HS-5 (cell line): ENCODE data around the gene CEP44.
A peak's percentile ranks its signal among the peaks of the same experiment; 100 is the strongest.
"Not testable (repeated sequence)": the region's sequence is repeated elsewhere in the genome, so short reads cannot be mapped to it uniquely, and the experiment has no call there.

ENCODE experiments used
- DNase-seq: peaks from one replicate; pipeline ENCODE4 v3.0.0-alpha.2; 2012; ENCODE audit warnings: low read depth

CEP44 gene

DNA sequence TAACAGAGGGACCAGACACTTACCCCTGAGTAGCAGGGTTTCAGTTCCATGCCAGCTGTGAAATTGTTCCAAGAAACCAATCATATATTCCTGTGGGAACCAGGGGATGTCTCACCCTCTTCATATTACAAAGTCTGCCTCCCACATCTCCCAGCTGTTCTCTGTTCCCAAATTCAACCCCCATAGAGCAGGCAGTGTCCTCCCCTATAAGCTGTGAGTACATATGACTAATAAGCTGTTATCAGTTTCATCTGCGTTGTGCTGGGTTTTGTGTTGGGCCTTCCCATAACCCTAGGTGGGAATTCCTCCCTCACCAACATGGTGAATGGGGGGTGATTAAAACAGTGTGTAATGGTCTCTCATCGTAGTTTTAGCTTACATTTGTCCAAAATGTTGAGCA is 41.0 kb downstream of the CEP44 start:
- peak; percentile 42 for DNase-seq

DNA sequence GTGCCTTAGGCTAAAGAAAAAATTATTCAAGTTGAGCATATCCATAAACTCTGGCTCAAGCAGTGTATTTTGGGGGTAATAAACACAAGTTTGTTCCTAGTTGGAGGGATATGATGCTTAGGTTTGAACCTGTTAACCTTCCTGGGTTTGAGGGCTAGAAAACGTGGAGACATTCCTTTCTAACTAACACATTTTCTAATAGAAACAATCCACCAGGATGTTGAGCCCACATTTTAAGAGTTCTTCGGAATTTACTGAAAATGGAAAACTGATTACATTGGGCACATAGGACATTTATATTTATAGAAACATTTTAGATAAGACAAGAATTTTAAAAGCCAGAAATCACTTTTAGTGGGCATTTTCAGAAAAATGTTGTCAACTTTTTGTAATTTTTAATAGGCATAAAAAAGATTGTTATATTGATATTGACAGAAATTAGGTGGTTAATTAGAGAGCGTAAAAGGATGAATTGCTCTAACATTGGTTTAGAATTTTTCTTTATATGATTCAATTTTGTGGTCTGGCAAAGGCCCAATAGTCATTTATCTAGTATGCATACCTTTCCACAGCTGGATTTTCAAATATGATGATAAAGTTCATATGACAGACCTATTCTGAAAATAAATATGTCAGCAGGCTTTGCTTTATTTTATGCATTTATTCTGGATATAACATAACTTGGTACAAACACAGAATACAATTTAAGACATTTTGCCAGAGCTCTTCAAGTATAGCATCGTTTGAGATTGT is 49.2 kb downstream of the CEP44 start:
- DNase-seq: no peak

DNA sequence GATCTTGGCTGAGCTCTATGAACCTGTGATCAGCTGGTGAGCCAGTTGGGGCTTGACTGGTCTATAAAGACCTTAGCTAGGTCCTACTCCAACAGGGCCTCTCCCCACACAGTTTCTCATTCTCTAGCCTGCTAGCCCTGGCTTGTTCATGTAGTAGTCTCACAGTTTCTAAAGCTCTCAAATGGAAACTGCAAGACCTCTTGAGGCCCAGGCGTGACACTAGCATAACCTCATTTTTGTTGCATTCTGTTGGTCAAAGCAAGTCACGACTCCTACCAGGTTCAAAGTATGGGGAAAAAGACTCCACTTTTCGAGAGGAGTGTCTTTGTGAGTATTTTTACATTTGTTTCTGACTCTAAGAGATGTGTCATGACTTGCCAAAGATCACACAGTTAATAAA is 50.9 kb downstream of the CEP44 start:
- no peak for DNase-seq

DNA sequence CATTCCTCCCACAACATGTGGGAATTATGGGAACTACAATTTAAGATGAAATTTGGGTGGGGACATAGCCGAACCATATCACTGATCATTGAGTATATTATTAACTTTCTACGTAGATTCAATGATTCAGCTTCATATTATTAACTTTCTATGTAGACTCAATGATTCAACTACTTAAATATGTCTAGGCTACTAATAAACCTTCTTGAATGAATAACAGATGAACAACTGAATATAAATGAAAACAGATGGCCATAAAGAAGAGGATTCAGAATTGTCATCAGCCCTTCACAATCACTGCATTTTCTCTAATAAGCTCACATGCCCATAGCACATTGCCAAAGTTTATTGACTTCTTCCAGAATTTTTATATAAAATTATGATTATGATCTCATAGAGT is 57.0 kb downstream of the CEP44 start:
- no peak for DNase-seq

DNA sequence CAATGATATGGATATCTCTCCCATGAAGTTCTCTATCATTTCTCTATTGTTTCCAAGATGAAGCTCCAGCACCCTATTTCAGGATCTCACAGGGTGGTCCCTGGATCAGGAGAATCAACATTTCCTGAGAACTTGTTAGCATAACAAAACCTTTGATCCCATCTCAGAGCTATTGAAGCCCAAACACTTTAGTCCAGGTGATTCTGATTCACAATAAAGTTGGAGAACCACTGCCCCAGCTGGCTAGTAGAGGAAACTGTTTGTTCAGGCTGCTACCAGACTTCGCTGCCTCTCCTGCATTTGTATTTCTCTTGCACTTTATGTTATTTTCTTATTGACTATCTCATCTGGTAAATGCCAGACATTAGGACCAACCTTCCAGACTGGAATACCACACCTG is 65.4 kb downstream of the CEP44 start:
- DNase-seq: no peak

DNA sequence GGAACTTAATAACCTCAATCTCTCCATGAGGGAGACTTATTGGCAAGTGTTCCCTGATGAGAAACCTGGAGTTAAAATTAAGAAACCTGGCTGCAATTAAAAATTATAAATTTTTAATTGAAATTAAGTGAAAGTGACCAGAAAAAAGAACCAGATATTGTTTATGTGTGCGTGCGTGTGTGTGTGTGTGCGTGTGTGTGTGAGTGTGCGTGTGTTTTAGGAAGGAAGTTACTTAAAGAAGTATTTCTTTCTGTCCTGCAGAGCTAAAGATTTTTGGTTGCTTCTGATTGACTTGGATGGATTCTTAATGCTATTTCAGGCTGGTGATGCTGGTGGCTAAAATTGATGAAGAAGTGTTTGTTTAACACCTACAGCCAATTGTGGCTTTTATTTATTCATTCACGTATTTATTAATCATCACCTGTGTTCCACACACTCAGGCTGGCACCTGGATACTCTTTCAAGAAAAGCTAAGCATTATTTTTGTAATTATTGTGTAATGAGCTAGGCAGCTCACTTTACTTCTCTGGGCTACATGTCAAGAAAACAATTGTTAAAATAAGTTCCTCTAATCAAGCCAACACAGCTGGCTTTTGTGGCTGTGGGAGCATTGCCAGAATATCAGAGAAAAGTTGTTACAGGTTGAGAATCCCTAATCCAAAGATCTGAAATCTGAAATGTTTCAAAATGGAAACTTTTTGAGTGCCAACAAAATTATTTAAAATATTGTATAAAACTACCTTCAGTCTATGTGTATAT is 68.5 kb downstream of the CEP44 start:
- DNase-seq: no peak

DNA sequence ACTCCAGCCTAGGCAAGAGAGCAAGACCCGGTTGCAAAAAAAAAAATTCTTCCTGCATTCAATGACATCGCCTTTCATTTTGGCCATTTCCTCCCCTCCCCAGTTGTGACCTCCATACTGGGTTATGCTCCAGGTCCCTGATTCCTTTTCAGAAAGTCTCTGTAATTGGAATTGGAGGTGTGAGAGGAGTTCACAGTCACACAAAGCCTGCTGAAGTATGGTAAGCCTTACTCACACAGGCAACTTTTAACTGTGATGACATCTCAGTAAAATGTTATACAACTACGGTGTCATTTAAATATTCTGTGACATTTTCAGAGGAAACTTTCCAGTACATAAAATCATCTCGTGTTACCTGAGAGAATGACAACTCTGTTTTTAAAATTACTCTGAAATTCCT is 73.6 kb downstream of the CEP44 start:
- DNase-seq: no peak

DNA sequence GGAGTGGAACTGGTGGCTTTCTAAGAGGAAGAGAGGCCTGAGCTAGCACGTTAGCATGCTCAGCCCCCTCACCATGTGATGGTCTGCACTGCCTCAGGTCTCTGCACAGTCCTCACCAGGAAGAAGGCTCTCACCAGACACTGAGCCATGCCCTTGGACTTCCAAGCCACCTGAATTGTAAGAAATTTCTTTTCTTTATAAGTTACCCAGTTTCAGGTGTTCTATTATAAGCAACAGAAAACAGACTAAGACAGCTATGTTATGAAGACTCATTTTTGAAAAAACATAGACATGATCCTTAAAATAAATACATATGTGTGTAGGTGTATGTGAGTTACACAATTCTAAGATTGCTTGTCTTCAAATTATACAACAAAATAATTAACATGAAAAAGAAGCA is 74.7 kb downstream of the CEP44 start:
- no peak for DNase-seq

DNA sequence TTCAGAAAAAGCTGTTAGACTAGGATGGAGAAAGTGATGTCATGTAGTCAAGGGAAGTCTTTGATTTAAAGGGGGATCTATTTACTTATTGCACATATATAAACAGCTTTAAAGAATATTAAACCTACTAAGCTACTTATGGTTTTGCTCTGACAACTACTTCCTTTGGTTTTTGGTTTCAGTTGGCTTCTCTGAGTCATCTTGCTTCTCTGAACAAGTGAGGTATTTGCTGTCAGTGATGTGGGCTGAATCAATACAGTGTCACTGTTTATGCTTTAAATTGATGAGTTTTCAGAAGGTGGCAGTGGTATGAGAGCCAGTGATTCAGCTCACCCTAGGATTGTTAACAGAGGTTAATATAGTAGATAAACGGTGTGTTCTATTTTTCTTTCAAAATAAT is 75.1 kb downstream of the CEP44 start:
- DNase-seq: peak; percentile 67

DNA sequence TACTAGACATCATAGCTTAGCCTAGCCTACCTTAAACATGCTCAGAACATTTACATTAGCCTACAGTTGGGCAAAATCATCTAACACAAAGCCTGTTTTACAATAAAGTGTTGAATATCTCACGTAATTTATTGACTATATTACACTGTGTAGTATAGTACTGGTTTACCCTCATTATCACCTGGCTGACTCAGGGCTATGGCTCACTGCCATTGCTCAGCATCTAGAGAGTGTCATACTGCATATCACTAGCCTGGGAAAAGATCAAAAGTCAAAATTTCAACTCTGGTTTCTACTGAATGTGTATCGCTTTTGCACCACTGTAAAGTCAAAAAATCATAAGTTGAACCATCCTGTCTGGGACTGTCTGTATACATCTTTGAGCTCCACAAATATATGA is 78.6 kb downstream of the CEP44 start:
- no peak for DNase-seq

DNA sequence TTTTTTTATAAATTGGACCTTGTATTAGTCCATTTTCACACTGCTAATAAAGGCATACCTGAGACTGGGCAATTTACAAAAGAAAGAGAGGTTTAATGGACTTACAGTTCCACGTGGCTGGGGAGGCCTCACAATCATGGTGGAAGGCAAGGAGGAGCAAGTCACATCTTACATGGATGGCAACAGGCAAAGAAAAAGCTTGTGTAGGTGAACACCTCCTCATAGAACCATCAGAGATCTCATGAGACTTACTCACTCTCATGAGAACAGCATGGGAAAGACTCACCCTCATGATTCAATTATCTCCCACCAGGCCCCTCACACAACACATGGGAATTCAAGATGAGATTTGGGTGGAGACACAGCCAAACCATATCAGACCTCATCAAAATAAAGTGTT is 80.1 kb downstream of the CEP44 start:
- not testable (repeated sequence) for DNase-seq

DNA sequence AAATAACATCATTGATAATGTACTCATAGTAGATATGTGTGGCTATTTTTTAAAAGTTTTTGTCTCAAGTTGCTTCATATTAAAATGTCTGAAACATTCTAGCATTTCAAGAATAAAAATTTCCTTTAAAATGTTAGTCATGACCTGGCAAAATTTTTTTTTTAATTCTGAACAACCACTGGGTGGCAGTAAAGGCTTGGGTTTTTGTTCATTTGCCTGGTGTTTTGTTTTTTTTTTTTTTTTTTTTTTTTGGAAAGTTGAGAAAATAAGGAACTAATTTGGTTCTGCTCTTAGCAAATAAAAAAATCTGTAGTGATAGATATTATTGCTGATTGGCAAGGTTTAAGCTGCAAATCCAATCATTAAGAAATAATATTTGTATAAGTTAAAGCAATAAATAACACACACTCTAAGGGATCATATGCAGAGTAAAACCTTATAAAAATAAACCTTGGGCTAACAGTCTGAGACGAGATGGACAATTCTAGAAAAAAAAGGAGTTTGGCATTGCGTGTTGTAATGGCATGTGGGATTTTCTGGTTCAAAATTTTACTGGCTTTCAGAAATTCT is 81.4 kb downstream of the CEP44 start:
- DNase-seq: peak; percentile 25

DNA sequence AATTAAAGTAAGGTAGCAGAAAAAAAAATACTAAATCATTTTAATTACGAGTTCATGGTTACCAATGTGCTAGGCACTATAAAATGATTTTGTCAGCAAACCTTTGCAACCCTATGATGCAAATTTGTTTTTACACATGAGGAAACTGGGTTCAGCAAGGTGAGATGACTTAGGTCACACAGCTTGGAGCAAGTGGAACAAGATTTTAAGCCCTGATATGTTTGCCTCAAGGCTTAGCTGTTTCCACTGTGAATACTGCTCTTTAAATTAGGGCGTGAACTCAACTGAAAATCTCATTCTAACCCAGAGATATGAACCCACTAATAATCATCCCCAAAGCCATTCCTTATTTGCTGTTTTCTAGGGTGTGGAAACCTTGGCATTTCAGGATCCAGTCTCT is 86.3 kb downstream of the CEP44 start:
- no peak for DNase-seq

DNA sequence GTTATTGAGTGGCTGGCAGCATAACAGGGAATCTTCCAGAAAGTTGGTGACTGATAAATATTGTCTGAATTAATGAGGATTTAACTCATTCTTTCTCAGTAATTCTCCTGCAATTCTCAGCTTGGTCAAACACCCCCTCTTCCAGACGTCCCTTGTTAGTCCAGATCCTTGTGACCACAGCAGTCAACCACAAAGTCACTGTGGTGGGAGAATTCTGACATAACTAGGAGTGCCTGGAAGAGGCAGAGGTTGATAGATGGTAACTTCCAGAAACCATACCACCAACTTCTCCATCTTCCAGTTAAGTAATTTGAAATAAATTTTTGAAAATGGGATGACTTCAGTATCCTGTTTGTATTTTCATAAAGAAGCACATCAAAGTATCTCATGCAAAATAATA is 90.1 kb downstream of the CEP44 start:
- no peak for DNase-seq

DNA sequence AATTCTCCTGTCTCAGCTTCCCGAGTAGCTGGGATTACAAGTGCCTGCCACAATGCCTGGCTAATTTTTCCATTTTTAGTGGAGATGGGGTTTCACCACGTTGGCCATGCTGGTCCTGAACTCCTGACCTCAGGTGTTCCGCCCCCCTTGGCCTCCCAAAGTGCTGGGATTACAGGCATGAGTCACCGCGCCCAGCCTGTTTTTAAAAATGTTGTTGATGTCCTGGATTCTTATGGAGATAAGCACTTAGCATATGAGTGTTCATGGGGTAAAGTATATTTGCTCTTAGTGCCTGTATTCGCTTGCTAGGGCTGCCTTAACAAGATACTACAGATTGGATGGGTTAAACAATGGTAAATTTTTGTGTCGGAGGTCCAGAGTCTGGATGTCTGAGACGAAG is 91.7 kb downstream of the CEP44 start:
- no peak for DNase-seq

DNA sequence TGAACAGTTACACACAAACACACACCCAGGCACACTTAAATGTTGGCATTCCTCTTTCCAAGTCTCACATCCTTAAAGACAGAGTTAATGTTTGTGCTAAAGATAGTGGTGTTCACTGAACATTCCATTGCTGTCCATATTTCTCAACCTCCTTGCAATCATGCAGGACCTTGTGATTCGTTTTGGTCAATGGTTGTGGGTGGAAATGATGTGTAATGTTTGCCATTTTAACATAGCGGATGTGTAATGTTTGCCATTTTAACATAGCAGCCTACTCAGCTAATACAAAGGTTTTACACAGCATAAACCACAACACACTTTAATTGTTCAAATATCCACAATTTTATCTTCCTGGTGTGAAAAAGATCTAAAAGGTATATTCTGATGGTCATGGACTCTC is 93.9 kb downstream of the CEP44 start:
- DNase-seq: no peak

DNA sequence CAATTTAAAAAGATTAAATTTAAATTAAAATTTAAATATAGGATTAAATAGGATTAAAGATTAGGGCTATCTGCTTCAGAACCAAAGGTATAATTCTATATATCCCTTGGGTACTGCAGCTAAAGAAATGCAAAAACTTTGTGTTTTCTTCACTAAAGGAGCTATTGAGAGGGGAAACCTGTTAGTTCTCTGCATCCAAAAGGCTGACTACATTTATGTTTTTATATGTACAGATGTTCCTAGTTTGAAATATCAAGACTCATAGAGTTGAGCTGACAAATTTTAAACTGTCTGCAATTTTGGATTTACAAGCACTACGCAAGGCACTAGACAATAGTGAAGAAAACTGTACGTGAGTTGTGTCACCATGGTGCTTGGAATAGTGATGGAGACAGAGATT is 95.2 kb downstream of the CEP44 start:
- DNase-seq: no peak

DNA sequence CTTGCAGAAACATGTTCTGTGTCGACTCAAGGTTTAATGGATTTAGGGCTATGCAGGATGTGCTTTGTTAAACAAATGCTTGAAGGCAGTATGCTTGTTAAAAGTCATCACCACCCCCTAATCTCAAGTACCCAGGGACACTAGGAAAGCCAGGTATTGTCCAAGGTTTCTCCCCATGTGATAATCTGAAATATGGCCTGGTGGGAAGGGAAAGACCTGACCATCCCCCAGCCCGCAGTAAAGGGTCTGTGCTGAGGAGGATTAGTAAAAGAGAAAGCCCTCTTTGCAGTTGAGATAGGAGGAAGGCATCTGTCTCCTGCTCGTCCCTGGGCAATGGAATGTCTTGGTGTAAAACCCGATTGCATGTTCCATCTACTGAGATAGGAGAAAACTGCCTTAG is 96.5 kb downstream of the CEP44 start:
- not testable (repeated sequence) for DNase-seq

DNA sequence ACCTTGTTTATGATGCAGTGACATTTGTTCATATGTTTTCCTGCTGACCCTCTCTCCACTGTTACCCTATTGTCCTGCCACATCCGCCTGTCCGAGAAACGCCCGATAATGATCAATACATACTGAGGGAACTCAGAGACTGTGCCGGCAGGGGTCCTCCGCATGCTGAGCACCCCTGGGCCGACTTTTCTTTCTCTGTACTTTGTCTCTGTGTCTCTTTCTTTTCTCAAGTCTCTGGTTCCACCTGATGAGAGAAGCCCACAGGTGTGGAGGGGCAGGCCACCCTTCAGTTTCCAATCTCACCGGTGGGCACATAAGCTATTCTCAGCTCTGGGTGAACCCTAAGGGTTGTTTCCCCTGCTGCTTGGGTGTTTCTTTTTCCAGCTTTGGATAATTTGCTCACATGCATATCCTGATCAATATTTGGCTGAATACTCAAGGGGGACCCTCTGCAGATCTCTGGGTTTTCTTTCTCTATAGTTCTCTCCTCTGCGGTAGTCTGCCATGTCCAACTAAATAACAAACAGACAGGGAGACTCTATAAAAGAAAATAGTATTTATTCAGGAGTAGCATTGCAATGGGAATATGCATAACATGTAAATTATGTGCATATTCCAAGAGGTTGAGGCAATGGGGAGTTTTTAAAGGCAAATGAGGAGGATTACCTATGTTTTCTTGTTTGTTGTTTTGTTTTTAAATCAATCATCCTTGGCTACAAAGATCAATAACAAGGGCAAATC is 97.2 kb downstream of the CEP44 start:
- DNase-seq: no peak

DNA sequence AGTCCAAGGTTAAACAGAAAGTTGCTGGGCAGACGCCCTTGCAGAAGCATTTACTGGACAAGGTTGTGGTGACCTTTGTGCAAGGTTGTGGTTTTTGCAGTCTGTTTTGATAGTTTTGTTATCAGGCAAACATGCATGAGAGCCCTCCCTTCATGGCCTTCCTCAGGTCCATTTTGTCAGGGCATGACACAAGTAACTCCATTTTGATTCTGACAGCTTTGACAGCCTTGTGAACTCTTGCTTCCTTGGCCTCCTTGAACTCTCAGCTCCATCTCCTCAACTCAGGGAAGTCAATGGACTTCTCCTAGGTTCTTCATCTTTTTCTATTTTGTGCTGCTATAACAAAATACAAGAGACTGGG is 97.7 kb downstream of the CEP44 start:
- DNase-seq: no peak
